Panc1 (cell line): ENCODE results near the gene GDPD5.

Experiments
- POLR2AphosphoS5 ChIP-seq: IDR thresholded peaks from 2 replicates; pipeline ENCODE4 v1.6.1; 2012; ENCODE audit warnings: mild to moderate bottlenecking, low read depth, low read length, moderate library complexity
- SIN3A ChIP-seq: IDR thresholded peaks from 2 replicates; pipeline ENCODE4 v1.6.1; 2012; ENCODE audit warnings: low read depth, mild to moderate bottlenecking, low read length, moderate library complexity, borderline replicate concordance; ENCODE audit not compliant: insufficient read depth
- TCF7L2 ChIP-seq: IDR thresholded peaks from 2 replicates; pipeline ENCODE4 v1.6.1; 2011; ENCODE audit warnings: mild to moderate bottlenecking, low read depth, low read length, inconsistent platforms
- TF ChIP-seq, protein P1 (sequence below): fragments of 450-650 bp; IDR thresholded peaks from 2 replicates; pipeline ENCODE4 v1.5.1; 2017; ENCODE audit warnings: mild to moderate bottlenecking

DNA sequence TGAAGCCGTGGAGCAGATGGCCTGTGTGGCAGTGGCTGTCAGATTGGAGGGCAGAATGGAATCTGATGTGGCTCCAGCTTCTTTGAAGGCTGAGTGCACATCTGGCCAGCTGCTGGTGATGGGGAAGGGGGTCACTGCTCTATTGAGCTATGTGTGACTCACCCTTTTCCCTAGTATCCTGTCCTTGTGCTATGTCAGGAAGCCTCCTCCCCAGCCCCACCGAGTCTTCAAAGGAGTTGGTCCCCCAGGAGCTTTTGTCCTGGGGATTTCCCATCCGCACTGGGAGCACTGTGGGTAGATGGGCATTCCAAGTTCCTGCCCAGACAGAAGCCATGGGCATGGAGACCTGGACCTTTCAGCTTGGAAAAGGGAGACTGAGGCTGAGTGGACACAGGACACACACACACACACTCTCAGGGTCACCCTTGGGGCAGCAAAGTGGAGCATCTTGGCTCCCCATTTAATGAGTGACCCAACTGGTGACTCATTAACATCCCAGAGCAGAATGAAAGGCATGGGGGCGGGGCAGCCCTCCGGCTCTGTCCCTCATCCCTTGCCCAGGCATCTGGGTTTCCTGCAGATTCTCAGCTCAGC, 39.6 kb upstream of the GDPD5 start:
- TF ChIP-seq, protein P1, sequence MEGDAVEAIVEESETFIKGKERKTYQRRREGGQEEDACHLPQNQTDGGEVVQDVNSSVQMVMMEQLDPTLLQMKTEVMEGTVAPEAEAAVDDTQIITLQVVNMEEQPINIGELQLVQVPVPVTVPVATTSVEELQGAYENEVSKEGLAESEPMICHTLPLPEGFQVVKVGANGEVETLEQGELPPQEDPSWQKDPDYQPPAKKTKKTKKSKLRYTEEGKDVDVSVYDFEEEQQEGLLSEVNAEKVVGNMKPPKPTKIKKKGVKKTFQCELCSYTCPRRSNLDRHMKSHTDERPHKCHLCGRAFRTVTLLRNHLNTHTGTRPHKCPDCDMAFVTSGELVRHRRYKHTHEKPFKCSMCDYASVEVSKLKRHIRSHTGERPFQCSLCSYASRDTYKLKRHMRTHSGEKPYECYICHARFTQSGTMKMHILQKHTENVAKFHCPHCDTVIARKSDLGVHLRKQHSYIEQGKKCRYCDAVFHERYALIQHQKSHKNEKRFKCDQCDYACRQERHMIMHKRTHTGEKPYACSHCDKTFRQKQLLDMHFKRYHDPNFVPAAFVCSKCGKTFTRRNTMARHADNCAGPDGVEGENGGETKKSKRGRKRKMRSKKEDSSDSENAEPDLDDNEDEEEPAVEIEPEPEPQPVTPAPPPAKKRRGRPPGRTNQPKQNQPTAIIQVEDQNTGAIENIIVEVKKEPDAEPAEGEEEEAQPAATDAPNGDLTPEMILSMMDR = no peak
- TF ChIP-seq SIN3A (no peak), POLR2AphosphoS5 (no peak), TCF7L2 (no peak)
